ENCODE results near the gene PCP4.

PCP4 gene

GRCh38 chr21:39976800-39977199, 109.6 kb downstream of the PCP4 start:
- DNase-seq = no peak
